Measurements from ENCODE around the gene CLDND2.

Gene CLDND2

DNA sequence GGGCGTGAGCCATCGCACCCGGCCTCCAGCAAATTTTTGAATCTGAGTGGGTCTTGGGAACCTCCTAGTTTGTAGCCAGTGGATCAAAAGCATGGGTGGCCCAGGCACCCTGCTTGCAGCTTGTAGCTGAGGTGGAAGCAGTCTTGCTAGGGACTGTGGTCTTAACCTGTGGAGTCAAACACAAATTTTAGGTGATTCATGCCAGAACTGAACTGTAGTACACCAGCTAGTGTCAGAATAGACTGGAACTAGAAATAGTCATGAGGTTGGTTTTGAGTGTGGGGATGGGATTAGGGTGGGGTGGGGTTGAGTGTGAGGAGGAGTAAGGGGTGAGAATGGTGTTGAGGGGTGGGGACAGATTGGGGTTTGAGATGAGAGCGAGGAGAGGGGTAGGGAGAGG is 13.2 kb upstream of the CLDND2 start:
- Histone ChIP-seq H3K27ac (ENCODE audit: low read length) (no peak overlapping the region), H3K9me3 (ENCODE audit: control insufficient read depth, insufficient read depth, low read length) (no peaks in the 10 kb centered on the region), H3K36me3 (ENCODE audit: control insufficient read depth, insufficient read depth, low read length) (no peaks in the 10 kb centered on the region), H3K4me1 (ENCODE audit: control insufficient read depth, insufficient read depth, low read length) (no peaks in the 10 kb centered on the region), H3K27me3 (ENCODE audit: control insufficient read depth, insufficient read depth, low read length) (no peaks in the 10 kb centered on the region), H3K4me3 (ENCODE audit: low read length) (no peak overlapping the region)
- DNase-seq (ENCODE audit: low read depth, low spot score), result no peak
- WGBS (ENCODE audit: insufficient coverage, insufficient read length), result 100% methylated on average over 1 of the region's 4 CpGs

DNA sequence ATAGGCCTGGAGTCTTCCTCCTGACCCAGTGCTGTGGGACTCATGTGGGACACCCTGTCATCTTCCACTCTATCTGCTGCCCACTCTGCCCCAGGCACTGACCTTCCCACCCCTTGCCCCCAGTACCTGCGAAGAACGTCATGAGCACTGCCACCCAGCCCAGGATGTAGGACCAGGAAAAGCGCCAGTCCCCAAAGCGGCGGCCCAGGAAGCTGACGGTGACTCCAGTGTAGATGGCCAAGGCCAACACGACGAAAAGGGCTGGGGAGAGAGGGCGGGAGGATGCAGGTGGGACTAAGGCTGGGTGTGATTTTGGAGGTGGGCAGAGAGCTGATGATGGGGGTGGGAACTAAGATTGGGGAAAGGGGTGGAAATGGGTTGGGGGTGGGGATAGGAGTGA is 11.6 kb upstream of the CLDND2 start:
- no CpG with 5 or more reads among the region's 9 CpGs for WGBS (ENCODE audit: insufficient coverage, insufficient read length)
- H3K4me1 ChIP-seq (ENCODE audit: control insufficient read depth, insufficient read depth, low read length), result no peaks in the 10 kb centered on the region

DNA sequence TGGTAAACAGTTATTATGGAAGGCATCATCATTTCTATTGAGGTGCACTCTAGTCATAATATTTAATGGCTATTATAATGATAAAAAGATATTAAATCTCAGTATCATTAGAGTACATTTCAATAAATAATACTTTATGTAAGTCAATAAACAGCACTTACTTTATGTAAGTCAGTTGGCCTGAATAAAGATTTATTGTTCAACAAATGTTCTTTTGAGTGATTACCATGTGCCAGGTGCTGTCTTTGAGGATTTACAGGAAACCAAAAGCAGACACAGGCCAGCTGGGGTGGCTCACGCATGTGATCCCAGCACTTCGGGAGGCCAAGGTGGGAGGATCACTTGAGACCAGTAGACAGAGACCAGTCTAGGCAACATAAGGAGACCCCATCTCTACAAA is 8.6 kb upstream of the CLDND2 start:
- no peak for DNase-seq (ENCODE audit: low read depth, low spot score)
- no CpG with 5 or more reads among the region's 2 CpGs for WGBS (ENCODE audit: insufficient coverage, insufficient read length)
- Histone ChIP-seq H3K36me3 (ENCODE audit: control insufficient read depth, insufficient read depth, low read length) (no peaks in the 10 kb centered on the region), H3K9me3 (ENCODE audit: control insufficient read depth, insufficient read depth, low read length) (no peaks in the 10 kb centered on the region), H3K27ac (ENCODE audit: low read length) (no peak overlapping the region), H3K27me3 (ENCODE audit: control insufficient read depth, insufficient read depth, low read length) (no peaks in the 10 kb centered on the region), H3K4me3 (ENCODE audit: low read length) (no peak overlapping the region), H3K4me1 (ENCODE audit: control insufficient read depth, insufficient read depth, low read length) (no peaks in the 10 kb centered on the region)

More for the DNA sequence above, 11.6 kb upstream of the CLDND2 start:
- H3K36me3 ChIP-seq (ENCODE audit: control insufficient read depth, insufficient read depth, low read length), result no peaks in the 10 kb centered on the region
- no peaks in the 10 kb centered on the region for H3K9me3 ChIP-seq (ENCODE audit: control insufficient read depth, insufficient read depth, low read length)
- H3K27me3 ChIP-seq (ENCODE audit: control insufficient read depth, insufficient read depth, low read length), result no peaks in the 10 kb centered on the region
- H3K27ac ChIP-seq (ENCODE audit: low read length), result no peak overlapping the region
- DNase-seq (ENCODE audit: low read depth, low spot score), result no peak
- no peak overlapping the region for H3K4me3 ChIP-seq (ENCODE audit: low read length)

DNA sequence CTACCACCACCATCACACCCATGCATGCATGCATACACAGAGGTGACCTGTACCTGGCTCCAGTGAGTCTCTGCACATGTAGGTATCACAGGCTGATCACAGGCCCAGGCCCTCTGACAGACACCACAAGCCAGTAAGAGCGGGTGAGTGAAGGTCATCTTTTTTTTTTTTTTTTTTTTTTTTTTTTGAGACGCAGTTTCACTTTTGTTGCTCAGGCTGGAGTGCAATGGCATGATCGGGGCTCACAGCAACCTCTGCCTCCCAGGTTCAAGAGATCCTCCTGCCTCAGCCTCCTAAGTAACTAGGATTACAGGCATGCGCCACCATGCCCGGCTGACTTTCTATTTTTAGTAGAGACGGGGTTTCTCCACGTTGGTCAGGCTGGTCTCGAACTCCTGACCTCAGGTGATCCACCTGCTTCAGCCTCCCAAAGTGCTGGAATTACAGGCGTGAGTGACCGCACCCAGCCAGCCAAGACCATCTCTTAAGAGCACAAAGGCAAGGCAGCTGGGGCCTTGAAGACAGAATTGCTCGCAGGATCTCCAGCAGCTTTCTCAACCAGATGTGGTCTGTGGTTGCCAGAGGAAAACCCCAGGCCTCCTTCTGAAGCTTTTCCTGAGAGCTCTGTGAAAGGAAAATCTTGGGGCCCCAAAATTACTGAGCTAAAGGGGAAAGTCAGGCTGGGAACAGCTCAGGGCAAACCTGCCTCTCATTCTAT is 6.9 kb upstream of the CLDND2 start:
- no peak for DNase-seq (ENCODE audit: low read depth, low spot score)
- Histone ChIP-seq H3K9me3 (ENCODE audit: control insufficient read depth, insufficient read depth, low read length) (no peaks in the 10 kb centered on the region), H3K4me3 (ENCODE audit: low read length) (no peak overlapping the region), H3K4me1 (ENCODE audit: control insufficient read depth, insufficient read depth, low read length) (no peaks in the 10 kb centered on the region), H3K27ac (ENCODE audit: low read length) (no peak overlapping the region), H3K36me3 (ENCODE audit: control insufficient read depth, insufficient read depth, low read length) (no peaks in the 10 kb centered on the region), H3K27me3 (ENCODE audit: control insufficient read depth, insufficient read depth, low read length) (no peaks in the 10 kb centered on the region)
- WGBS (ENCODE audit: insufficient coverage, insufficient read length), result no CpG with 5 or more reads among the region's 11 CpGs

DNA sequence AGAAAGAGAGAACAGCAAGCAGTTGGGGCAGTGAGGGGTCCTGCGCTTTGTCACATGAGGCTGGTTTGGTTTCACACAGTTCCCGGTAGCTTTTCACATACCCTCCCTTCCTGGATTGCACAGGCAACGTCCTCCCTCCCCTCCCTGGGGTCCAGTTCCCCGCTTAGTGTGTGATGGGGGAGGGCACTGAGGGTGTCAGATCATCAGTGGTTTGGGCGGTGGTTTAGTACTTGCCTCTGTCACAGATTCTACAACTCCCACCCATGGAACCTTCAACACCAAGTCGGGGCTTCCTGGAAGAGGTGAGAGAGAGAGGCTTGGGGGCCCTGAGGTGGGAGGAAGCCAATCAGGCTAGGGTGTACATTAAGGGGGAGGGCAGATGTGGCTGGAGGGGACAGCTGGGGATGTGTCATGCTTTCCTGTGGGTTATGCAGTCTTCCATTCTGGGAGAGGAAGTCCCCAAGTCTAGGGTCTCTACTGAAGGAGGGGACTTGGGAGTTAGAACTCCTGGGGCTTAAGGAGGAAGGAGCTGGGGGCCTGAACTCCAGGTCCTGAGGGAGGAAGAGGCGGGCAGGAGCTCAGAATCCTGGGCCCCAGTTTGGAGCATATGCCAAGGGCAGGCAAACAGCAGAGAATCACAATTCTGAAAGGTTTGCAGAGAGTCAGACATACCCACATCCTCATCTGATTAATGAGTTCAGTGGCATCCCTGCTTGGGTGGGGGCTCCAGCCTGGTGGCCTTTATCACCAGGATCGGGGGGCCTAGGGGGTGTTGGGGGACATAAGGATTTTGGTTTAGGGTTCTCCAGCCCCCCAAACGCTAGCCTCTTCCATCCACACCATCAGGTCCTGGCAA is 4.1 kb upstream of the CLDND2 start, which contains the start of gene NKG7:
TSS of gene NKG7 (minus strand) at position 6 of the 856 bp plus-strand sequence. CDS start 119 bp downstream, outside the sequence.
- Histone ChIP-seq H3K4me3 (ENCODE audit: low read length) (no peak within 1 kb of the TSS), H3K27me3 (ENCODE audit: control insufficient read depth, insufficient read depth, low read length) (no peaks in the 10 kb centered on the region), H3K36me3 (ENCODE audit: control insufficient read depth, insufficient read depth, low read length) (no peaks in the 10 kb centered on the region), H3K9me3 (ENCODE audit: control insufficient read depth, insufficient read depth, low read length) (no peaks in the 10 kb centered on the region), H3K27ac (ENCODE audit: low read length) (no peak within 1 kb of the TSS), H3K4me1 (ENCODE audit: control insufficient read depth, insufficient read depth, low read length) (peaks cover 6% of the 10 kb centered on the region)
- DNase-seq (ENCODE audit: low read depth, low spot score), result no peak
- no CpG with 5 or more reads among the region's 9 CpGs for WGBS (ENCODE audit: insufficient coverage, insufficient read length)

DNA sequence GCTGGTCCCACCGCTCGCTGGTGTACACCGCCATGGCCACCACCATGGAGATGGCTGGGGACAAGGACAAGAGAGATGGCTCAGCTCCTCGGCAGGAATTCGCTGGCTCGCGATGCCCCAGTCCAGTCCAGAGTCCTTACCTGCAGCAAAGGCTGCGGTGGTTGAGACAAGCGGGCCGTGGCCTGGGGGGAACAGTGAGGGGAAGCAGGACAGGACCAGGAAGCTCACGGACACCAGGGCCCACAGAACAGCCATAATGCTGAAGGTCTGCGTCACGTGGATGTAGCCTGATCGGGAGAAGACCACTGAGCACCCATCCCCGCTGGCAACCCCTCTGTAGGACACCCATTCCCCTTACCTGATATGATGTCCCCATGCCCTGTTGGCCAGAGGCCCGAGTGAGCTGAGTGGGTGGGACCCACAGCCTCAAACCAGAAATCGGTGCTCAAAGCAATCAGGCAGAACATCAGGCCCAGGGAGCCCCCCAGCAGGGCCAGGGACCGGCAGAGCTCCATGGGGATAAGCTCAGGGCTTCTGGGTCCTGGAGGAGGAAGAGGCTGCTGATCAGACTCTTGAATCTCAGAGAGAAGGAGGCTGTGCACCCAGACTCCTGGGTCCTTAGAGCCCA is 3.3 kb upstream of the CLDND2 start:
- no peak for DNase-seq (ENCODE audit: low read depth, low spot score)
- Histone ChIP-seq H3K27me3 (ENCODE audit: control insufficient read depth, insufficient read depth, low read length) (no peaks in the 10 kb centered on the region), H3K4me1 (ENCODE audit: control insufficient read depth, insufficient read depth, low read length) (peaks cover 6% of the 10 kb centered on the region), H3K36me3 (ENCODE audit: control insufficient read depth, insufficient read depth, low read length) (no peaks in the 10 kb centered on the region), H3K4me3 (ENCODE audit: low read length) (no peak overlapping the region), H3K9me3 (ENCODE audit: control insufficient read depth, insufficient read depth, low read length) (no peaks in the 10 kb centered on the region), H3K27ac (ENCODE audit: low read length) (no peak overlapping the region)
- no CpG with 5 or more reads among the region's 18 CpGs for WGBS (ENCODE audit: insufficient coverage, insufficient read length)

DNA sequence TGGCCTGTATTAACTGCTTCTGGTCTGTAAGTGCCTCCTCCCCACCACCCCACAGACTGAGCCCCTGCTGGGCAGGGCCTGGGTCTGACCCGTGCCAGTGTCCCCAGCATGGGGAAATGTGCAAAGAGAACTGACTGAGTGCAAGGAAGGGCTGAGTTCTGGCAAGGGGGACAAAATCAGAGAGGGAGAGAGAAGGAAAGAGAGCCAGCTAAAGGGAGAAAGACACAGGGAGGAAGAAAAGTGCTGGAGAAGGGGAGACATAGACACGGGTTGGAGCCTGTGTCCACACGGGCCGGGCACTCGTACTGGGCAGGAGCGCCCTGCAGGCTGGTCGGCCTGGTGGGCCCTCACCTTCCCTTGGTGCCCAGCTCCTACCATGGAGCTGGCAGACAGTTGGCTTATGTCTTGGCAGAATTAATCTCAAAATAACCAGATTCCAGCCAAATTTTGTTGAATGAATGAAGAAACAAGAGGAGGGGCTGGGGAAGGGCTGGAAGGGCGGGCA is 2.4 kb upstream of the CLDND2 start:
- H3K4me1 ChIP-seq (ENCODE audit: control insufficient read depth, insufficient read depth, low read length), result peaks cover 6% of the 10 kb centered on the region
- no CpG with 5 or more reads among the region's 8 CpGs for WGBS (ENCODE audit: insufficient coverage, insufficient read length)
- no peak overlapping the region for H3K27ac ChIP-seq (ENCODE audit: low read length)
- DNase-seq (ENCODE audit: low read depth, low spot score), result no peak
- no peak overlapping the region for H3K4me3 ChIP-seq (ENCODE audit: low read length)
- no peaks in the 10 kb centered on the region for H3K36me3 ChIP-seq (ENCODE audit: control insufficient read depth, insufficient read depth, low read length)
- no peaks in the 10 kb centered on the region for H3K9me3 ChIP-seq (ENCODE audit: control insufficient read depth, insufficient read depth, low read length)
- H3K27me3 ChIP-seq (ENCODE audit: control insufficient read depth, insufficient read depth, low read length), result no peaks in the 10 kb centered on the region

DNA sequence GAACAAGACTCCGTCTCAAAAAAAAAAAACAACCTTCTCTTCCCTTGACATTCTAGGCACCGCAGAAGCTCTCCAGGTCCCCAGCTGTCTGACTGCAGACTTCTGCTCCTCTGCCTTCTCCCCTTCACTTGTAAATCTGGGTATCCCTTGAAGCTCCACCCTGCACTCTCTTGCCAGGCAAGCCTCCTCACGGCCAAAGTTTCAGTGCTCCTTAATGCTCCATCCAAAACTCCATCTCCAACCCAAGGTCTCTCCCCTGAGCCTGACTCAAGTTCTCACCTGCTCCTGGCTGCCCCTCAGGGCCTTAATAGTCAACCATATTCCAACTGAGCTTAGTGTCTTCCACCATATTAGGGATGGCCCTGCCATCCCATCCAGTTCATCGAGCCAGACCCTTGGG is 1.4 kb upstream of the CLDND2 start:
- H3K9me3 ChIP-seq (ENCODE audit: control insufficient read depth, insufficient read depth, low read length), result no peaks in the 10 kb centered on the region
- H3K36me3 ChIP-seq (ENCODE audit: control insufficient read depth, insufficient read depth, low read length), result no peaks in the 10 kb centered on the region
- H3K4me3 ChIP-seq (ENCODE audit: low read length), result no peak overlapping the region
- peaks cover 6% of the 10 kb centered on the region for H3K4me1 ChIP-seq (ENCODE audit: control insufficient read depth, insufficient read depth, low read length)
- H3K27me3 ChIP-seq (ENCODE audit: control insufficient read depth, insufficient read depth, low read length), result no peaks in the 10 kb centered on the region
- no CpG with 5 or more reads among the region's 4 CpGs for WGBS (ENCODE audit: insufficient coverage, insufficient read length)
- DNase-seq (ENCODE audit: low read depth, low spot score), result no peak
- no peak overlapping the region for H3K27ac ChIP-seq (ENCODE audit: low read length)

DNA sequence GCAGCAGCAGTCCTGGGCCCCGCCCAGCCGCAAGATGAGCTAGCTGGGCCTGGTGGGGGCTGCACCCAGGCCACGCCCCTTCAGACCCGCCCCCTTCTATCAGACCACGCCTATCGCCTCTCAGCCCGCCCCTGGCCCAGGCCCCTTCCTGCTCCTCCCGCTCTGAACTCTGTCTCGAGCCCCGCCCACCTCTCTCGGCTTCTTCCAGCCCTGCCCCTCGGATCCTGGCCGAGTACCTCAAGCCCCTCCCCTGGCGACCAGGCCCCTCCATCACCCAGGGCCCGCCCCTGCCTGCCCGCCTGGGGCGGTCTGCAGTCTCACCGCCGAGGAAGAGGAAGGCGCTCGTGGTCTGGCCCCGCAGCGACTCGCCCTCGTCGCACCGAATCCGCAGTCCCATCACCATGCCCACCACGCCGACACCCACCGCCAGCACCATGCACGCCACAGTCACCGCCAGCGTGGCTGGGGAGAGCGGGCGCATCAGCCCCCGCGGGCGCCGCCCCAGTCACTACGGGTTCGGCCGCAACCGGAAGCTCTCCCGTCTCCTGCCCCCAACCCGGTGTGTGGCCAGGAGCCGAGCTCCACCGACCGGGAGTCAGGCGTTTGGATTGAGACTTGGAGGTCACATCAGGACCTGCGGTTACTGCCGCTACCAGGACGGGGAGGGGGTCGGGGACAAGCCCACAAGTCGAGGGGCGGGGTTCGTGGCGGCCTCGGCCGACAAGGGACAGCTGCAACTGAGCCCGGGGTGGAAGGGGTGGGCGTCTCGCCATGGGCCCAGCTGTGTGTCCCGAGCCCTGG is 1.0 kb downstream of the CLDND2 start:
- Histone ChIP-seq H3K27ac (ENCODE audit: low read length) (no peak overlapping the region), H3K9me3 (ENCODE audit: control insufficient read depth, insufficient read depth, low read length) (no peaks in the 10 kb centered on the region), H3K4me1 (ENCODE audit: control insufficient read depth, insufficient read depth, low read length) (peaks cover 6% of the 10 kb centered on the region), H3K4me3 (ENCODE audit: low read length) (peak overlapping the region; percentile 72; the same call in 1 of the 2 replicates), H3K27me3 (ENCODE audit: control insufficient read depth, insufficient read depth, low read length) (no peaks in the 10 kb centered on the region), H3K36me3 (ENCODE audit: control insufficient read depth, insufficient read depth, low read length) (no peaks in the 10 kb centered on the region)
- no peak for DNase-seq (ENCODE audit: low read depth, low spot score)
- no CpG with 5 or more reads among the region's 64 CpGs for WGBS (ENCODE audit: insufficient coverage, insufficient read length)

DNA sequence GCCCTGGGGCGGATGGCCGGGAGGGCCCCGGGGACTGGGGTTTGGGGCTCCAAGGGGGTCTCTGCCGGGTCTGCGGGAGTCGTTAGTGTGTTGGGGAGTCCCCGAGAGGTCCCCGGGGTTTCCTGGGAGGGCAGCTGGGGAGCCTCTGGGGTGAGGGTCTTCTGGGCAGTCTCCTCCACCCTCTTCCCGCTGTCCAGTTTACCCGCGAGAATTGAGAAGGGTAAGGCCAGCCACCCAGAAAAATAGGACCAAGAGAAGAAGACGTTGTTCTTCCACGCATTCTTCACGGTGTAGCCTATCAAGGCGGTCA is 1.6 kb downstream of the CLDND2 start:
- no peak overlapping the region for H3K27ac ChIP-seq (ENCODE audit: low read length)
- H3K4me3 ChIP-seq (ENCODE audit: low read length), result peak overlapping the region; percentile 72
- no CpG with 5 or more reads among the region's 15 CpGs for WGBS (ENCODE audit: insufficient coverage, insufficient read length)
- no peaks in the 10 kb centered on the region for H3K27me3 ChIP-seq (ENCODE audit: control insufficient read depth, insufficient read depth, low read length)
- H3K4me1 ChIP-seq (ENCODE audit: control insufficient read depth, insufficient read depth, low read length), result peaks cover 6% of the 10 kb centered on the region
- H3K36me3 ChIP-seq (ENCODE audit: control insufficient read depth, insufficient read depth, low read length), result no peaks in the 10 kb centered on the region
- no peaks in the 10 kb centered on the region for H3K9me3 ChIP-seq (ENCODE audit: control insufficient read depth, insufficient read depth, low read length)
- no peak for DNase-seq (ENCODE audit: low read depth, low spot score)
